Fibroblast of lung (primary cell): Measurements from ENCODE around the gene TBX3.
"Not testable (repeated sequence)": the region's sequence is repeated elsewhere in the genome, so short reads cannot be mapped to it uniquely, and the experiment has no call there.

Experiments used
- CTCF ChIP-seq, 2 donors: IDR thresholded peaks in 1 of 2; conservative IDR thresholded peaks in 1 of 2; 1 replicate in 1 of 2; 2 replicates in 1 of 2; pipeline ENCODE4 v1.5.1; 2011 to 2012; ENCODE audit warnings: low read length in 2 of 2, control low read depth in 1 of 2, inconsistent platforms in 1 of 2, low read depth in 1 of 2, mild to moderate bottlenecking in 1 of 2
- EZH2 ChIP-seq: IDR thresholded peaks from 2 replicates; pipeline ENCODE4 v1.5.1; 2012; ENCODE audit warnings: low read length, control low read depth, mild to moderate bottlenecking; ENCODE audit errors: missing control alignments

GRCh38 chr12:114708598-114708997 is 24.6 kb upstream of the TBX3 start:
- TF ChIP-seq CTCF (conservative IDR thresholded peaks at IDR 0.05 in 1 of 2, IDR thresholded peaks at IDR 0.05 in 1 of 2; ENCODE audit: low read depth in 1 of 2, low read length in 2 of 2); EZH2: not testable (repeated sequence)
